ENCODE measurements around the gene NUF2. TPM values are rescaled to one million over a fixed set of nuclear protein-coding genes. Genes with fewer than 3 reads are reported as not detected.

Gene NUF2
- total and polyA plus RNA-seq, 2 of the 8 experiments (the other 6 are each of a cell fraction or from before 2014, with no cell fraction given) = 12.1 to 28.3 TPM

DNA sequence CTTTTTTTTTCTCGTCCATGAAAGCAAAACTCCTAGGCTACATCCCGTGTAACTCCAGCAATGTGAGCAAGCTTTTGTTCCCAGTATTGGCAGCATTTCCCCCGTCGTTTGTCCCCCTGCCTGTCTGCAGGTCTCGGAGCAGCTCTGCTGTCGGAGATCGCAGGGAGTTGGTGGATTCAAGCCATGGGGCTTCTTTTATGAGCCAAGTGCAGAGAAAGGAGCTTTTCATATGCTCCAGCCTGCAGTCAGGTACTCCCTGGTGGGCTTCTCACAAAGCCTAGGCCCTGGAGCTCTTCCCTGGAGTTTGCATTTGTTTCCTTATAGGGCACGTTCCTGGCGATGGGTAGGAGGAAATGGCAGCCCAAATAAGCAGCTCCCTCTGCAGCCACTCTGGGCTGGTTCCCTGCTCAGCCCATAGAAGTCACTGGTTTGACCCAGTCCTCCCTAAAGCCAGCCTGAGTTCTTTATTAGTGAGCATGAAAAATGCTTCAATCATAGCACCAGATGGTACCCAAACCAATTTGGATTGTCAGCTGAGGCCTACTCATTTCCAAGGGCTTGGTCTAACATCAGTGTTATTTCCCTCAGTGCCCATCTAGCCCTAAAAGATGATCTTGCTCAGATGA, 78.3 kb downstream of the NUF2 start:
- Histone ChIP-seq H2BK12ac (ENCODE audit: low read depth, low read length) (no peak overlapping the region), H3K79me2 (ENCODE audit: control insufficient read depth in 1 of 2, insufficient read depth in 2 of 2, low read length in 2 of 2) (no peaks in the 10 kb centered on the region), H3K79me1 (ENCODE audit: low read depth, low read length) (no peaks in the 10 kb centered on the region), H3K4ac (replicated peaks; ENCODE audit: insufficient read length, low read depth, low read length) (no peak overlapping the region), H4K8ac (ENCODE audit: extremely low read depth, insufficient read depth, low read length) (no peak overlapping the region), H2AFZ (ENCODE audit: low read length) (no peak overlapping the region), H4K91ac (replicated peaks; ENCODE audit: insufficient read length, low read length) (no peak overlapping the region), H3K9ac (replicated peaks in 1 of 4; ENCODE audit: extremely low read depth in 1 of 4, low read depth in 3 of 4, low read length in 3 of 4) (no peak overlapping the region), H3K14ac (ENCODE audit: insufficient read length) (no peak overlapping the region), H3K27me3 (replicated peaks in 1 of 4; ENCODE audit: control insufficient read depth in 3 of 4, extremely low read depth in 1 of 4, insufficient read depth in 3 of 4, low read length in 3 of 4) (peaks cover 0 to 2% (median 0%) of the 10 kb centered on the region in 4 experiments; a peak in 1 of 7 replicates), H3K36me3 (ENCODE audit: control insufficient read depth in 2 of 4, insufficient read depth in 4 of 4, low read length in 3 of 4) (no peaks in the 10 kb centered on the region), H2BK5ac (ENCODE audit: low read depth, low read length) (peak overlapping the region; percentile 21; the same call in 1 of the 2 replicates), H3K9me3 (ENCODE audit: insufficient read depth in 2 of 2, low read depth in 1 of 2, low read length in 1 of 2) (no peaks in the 10 kb centered on the region), H3K23ac (ENCODE audit: insufficient read length) (no peak overlapping the region), H2BK20ac (ENCODE audit: low read length) (no peak overlapping the region; the same call in 1 of the 2 replicates), H3K18ac (ENCODE audit: extremely low read depth, low read length) (no peak overlapping the region), H4K20me1 (replicated peaks in 1 of 2; ENCODE audit: control insufficient read depth in 1 of 2, insufficient read depth in 2 of 2, low read length in 2 of 2) (no peaks in the 10 kb centered on the region), H4K5ac (ENCODE audit: insufficient read length, low read depth, low read length) (no peak overlapping the region), H3K23me2 (ENCODE audit: low read depth, low read length) (no peaks in the 10 kb centered on the region), H2BK15ac (ENCODE audit: low read length) (no peak overlapping the region), H3K4me1 (replicated peaks in 1 of 4; ENCODE audit: control insufficient read depth in 3 of 4, insufficient read depth in 4 of 4, low read length in 3 of 4) (peaks cover 2 to 14% (median 10%) of the 10 kb centered on the region in 4 experiments; a peak in 4 of 7 replicates), H3K27ac (ENCODE audit: low read depth, low read length) (peak overlapping the region; percentile 13; the same call in 1 of the 2 replicates), H3K56ac (replicated peaks; ENCODE audit: insufficient read length, low read depth, low read length) (no peak overlapping the region), H3K4me2 (ENCODE audit: insufficient read depth in 1 of 2, low read depth in 2 of 2, low read length in 2 of 2) (peak overlapping the region; percentile 15 to 49; a peak in 3 of 4 replicates), H2AK5ac (ENCODE audit: low read depth, low read length) (no peak overlapping the region), H3K4me3 (ENCODE audit: extremely low read depth in 1 of 4, insufficient read depth in 2 of 4, low read depth in 3 of 4, low read length in 4 of 4) (peak overlapping the region in 1 of 4 experiments; percentile 34; a peak in 1 of 8 replicates), H2BK120ac (replicated peaks; ENCODE audit: low read depth, low read length) (no peak overlapping the region)
- DNase-seq (ENCODE audit: low read depth in 1 of 2, low spot score in 2 of 2) (peak; percentile 62 to 90), FAIRE-seq (peak; percentile 91)
- ChIA-PET POLR2A (ENCODE audit: partially characterized antibody) (interaction anchor here (0.8 to 0.9 kb wide), 2 partner anchors 28 to 36 kb away, joined by 3 to 4 read pairs; no protein-coding TSS in a partner anchor), CTCF (ENCODE audit: partially characterized antibody) (interaction anchor here (1.2 to 1.5 kb wide), 2 partner anchors 9 to 13 kb away, joined by 4 to 6 read pairs; no protein-coding TSS in a partner anchor)
- WGBS, 2 experiments (ENCODE audit: extremely low coverage in 1 of 2, insufficient coverage in 1 of 2, insufficient read length in 1 of 2, insufficient replicate concordance in 2 of 2, low coverage in 1 of 2, low lambda C conversion rate in 2 of 2, missing lambda C conversion rate in 1 of 2) = 4% methylated on average over 9 of the region's 9 CpGs; no CpG with 5 or more reads in 1 of the 2 experiments
- TF ChIP-seq HDAC6 (IDR thresholded peaks at IDR 0.05; ENCODE audit: low read depth, low read length) = no peak
- TF ChIP-seq, protein P1, sequence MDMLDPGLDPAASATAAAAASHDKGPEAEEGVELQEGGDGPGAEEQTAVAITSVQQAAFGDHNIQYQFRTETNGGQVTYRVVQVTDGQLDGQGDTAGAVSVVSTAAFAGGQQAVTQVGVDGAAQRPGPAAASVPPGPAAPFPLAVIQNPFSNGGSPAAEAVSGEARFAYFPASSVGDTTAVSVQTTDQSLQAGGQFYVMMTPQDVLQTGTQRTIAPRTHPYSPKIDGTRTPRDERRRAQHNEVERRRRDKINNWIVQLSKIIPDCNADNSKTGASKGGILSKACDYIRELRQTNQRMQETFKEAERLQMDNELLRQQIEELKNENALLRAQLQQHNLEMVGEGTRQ (IDR thresholded peaks at IDR 0.05; ENCODE audit: low read length) = no peak
- no peak for TF ChIP-seq RFX5 (IDR thresholded peaks at IDR 0.05; ENCODE audit: borderline replicate concordance, low read depth, low read length)

Data from H1 (cell line).